ENCODE results near the gene NBL1.
"Not testable (repeated sequence)": the region's sequence is repeated elsewhere in the genome, so short reads cannot be mapped to it uniquely, and the experiment has no call there.

The NBL1 gene

DNA sequence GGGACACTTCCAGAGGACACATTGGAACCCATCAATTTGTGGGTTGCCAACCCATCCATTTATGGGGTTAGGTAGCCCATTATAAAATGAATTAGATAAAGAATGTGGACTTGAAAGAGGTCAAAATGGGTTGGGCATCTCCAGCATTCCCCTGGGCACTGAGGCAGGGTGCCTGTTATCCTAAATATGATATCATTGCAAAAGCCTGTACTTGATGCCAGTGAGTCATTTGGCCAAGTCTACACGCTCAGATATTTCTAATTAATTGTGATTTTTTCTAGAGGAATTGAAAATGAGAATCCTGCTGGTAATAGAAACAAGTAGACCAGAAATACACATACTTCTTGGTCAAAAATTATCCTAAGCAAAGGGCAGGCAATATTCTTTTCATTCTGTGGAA is 21.9 kb upstream of the NBL1 start:
- DNase-seq (ENCODE audit: low read depth): no peak

- no peak for DNase-seq (ENCODE audit: low read depth)
Measured at GRCh38 chr1:19623523-19623922, 20.6 kb upstream of the NBL1 start.

- DNase-seq (ENCODE audit: low read depth): no peak
Measured at GRCh38 chr1:19625291-19625937, 18.7 kb upstream of the NBL1 start.

DNA sequence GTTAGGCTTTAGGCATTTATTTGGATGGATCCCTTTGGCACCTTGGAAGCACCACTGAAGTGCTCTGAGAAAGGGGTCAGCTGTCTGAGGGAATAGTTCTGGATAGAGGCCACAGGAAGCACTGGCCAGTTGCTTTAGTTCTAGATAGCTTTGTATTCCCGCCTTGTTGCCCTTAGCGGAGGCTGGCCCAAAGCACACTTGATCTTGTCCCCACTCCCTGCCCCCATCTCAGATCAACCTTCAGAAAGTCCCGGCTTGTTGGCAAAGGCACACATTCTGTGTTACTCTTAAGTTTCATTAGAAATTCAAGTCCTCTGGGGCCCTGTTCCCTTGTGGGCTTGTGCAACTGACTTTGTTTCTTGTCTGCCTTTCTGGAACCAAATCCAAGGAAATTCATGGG is 15.2 kb upstream of the NBL1 start:
- no peak for DNase-seq (ENCODE audit: low read depth)

DNA sequence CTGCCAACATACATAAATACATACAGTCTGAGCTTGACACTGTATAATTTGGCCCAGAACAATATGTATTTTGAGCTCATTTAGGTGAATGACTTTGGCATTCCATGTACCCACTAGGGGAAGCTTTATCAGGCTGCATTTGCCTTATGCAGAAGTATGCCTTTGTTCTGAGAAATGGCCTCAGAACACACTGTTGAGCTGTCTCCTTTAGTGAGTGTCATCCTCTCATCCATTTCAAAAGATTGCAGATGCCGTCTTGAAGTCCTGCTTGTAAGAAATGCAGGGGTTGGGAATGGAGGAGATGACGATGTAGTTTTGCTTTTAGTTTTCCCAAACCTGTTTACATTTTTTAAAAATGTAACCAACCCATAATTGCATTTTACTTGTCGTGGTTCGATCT is 14.8 kb upstream of the NBL1 start:
- no peak for DNase-seq (ENCODE audit: low read depth)

DNA sequence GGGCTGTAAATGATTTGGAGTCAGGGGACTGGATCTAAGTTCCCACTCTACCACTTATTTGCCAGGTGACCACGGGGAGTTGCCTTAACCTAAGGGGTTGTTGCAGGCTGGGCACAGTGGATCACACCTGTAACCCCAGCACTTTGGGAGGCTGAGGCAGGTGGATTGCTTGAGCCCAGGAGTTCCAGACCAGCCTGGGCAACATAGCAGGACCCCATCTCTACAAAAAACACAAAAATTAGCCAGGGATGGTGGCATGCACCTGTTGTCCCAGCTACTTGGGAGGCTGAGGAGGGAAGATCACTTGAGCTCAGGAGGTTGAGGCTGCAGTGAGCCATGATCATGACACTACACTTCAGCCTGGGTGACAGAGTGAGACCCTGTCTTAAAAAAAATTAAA is 13.9 kb upstream of the NBL1 start:
- not testable (repeated sequence) for DNase-seq (ENCODE audit: low read depth)

- no peak for DNase-seq (ENCODE audit: low read depth)
Measured at GRCh38 chr1:19630720-19631395, 13.3 kb upstream of the NBL1 start.

- no peak for DNase-seq (ENCODE audit: low read depth)
Measured at GRCh38 chr1:19632211-19632610, 11.9 kb upstream of the NBL1 start.

DNA sequence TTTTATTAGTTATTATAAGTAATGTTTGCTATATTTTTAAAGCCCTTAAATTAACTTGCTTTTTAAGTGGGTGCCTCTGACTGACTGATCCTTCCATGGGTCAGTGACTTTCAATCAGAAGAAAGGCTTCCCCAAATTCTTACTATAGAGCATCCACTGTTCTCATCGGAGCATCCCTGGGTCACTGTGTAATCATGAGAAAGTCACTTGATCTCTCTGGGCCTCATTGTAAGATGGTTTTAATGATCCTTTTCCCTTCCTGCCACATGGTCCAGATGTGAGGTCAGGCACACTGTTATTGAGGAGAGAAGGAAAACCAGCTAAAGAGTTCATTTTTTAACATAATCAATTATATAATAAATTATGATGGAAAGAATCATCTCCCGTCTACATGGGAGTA is 11.0 kb upstream of the NBL1 start:
- no peak for DNase-seq (ENCODE audit: low read depth)

- not testable (repeated sequence) for DNase-seq (ENCODE audit: low read depth)
Measured at GRCh38 chr1:19635064-19635463, 9.0 kb upstream of the NBL1 start.

GRCh38 chr1:19635646-19636045 is 8.5 kb upstream of the NBL1 start:
- no peak for DNase-seq (ENCODE audit: low read depth)

- no peak for DNase-seq (ENCODE audit: low read depth)
Measured at GRCh38 chr1:19636065-19636464, 8.0 kb upstream of the NBL1 start.

DNA sequence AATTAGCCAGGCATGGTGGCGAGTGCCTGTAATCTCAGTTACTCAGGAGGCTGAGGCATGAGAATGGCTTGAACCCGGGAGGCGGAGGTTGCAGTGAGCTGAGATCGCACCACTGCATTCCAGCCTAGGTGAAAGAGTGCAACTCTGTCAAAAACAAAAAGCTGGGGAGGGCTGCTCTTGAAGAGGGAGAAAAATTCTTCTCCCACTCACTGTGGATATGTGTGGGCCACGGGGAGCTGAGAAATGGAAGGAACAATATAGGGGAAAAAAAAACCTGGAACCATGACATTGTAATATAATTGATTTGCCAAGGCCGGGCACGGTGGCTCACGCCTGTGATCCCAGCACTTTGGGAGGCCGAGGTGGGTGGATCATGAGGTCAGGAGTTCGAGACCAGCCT is 7.4 kb upstream of the NBL1 start:
- not testable (repeated sequence) for DNase-seq (ENCODE audit: low read depth)

DNA sequence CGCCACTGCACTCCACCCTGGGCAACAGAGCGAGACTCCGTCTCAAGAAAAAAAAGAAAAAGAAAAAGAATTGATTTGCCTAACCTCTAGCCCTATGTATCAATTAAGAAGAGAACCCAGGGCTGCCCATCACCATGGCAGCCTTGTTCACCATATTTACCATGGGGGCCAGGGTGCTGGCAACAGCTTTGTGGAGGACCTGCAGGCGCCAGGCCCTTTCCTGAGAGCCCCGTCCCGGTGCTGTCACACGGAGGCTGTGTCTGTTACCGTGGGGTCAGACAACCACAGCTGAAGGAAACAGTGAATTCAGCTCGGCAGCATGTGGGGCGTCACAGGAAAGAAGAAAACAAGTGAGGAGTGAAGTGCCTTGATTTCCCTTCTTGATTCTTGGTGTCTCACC is 6.5 kb upstream of the NBL1 start:
- DNase-seq (ENCODE audit: low read depth): no peak

- DNase-seq (ENCODE audit: low read depth): not testable (repeated sequence)
Measured at GRCh38 chr1:19639228-19639627, 4.9 kb upstream of the NBL1 start.

- no peak for DNase-seq (ENCODE audit: low read depth)
Measured at GRCh38 chr1:19639999-19640362, 4.1 kb upstream of the NBL1 start.

DNA sequence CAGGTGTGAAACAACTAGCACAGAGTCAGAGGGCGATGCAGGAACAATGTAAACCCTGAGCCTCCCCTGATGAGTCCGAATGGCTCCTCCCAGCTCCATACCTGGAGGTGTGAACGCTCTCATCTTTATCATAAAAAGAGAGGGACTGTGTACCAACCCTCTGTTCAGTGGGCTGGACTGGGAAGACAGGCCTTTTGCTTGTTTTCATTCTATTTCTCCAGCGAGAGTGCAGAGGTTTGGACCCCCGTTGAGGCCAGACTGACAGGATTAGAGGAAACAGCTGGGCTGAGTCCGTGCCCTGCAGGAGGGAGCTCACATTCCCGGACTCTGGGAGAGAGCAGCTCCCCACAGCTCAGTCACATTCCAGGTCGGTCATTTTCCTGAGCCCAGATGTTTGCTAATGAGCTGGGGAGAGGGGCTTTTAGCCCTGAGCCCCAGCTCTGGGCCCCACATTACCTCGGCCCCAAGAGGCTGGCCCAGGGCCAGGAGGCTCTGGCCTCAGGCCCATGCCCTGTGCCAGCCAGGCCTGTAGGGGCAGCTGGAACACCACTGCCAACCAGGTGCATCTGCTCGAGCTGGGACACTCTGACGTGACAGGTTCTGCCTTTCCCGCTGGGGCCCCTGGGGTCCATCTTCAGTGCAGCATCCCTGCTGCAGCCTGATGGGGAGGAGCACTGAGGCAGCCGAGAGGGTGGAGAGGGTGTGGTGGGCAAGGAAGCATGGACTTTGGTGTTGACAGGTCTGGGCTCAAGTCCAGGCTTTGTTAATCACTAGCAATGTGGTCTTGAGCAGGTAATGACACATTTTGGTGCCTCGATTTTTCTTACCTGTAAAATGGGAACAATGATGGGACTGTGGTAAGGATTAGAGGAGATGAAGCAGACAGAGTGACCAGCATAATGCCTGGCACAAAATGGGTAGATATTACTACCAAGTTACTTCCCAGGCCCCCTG is 3.5 kb upstream of the NBL1 start:
- DNase-seq (ENCODE audit: low read depth): no peak

DNA sequence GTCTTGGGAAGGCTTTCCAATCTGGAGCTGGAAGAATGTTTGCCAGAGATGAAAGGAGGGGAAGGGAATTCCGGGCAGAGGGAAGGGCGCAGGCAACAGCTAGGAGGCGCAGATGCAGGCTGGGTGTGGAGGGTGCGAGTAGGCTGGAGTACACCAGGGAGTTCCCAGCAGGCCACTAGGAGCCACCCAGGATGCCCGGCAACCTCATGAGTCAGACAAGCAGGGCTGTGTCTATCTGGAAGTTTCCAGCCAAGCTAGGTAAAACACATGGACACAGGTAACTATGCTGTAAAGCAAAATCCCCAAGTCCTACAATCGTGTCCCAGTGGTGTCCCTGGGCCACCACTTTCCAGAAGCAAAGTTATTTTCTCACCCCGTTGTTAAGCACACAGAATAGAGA is 990 bp upstream of the NBL1 start:
- DNase-seq (ENCODE audit: low read depth): no peak

- DNase-seq (ENCODE audit: low read depth): no peak
Measured at GRCh38 chr1:19644395-19644680, 227 bp downstream of the NBL1 start.

DNA sequence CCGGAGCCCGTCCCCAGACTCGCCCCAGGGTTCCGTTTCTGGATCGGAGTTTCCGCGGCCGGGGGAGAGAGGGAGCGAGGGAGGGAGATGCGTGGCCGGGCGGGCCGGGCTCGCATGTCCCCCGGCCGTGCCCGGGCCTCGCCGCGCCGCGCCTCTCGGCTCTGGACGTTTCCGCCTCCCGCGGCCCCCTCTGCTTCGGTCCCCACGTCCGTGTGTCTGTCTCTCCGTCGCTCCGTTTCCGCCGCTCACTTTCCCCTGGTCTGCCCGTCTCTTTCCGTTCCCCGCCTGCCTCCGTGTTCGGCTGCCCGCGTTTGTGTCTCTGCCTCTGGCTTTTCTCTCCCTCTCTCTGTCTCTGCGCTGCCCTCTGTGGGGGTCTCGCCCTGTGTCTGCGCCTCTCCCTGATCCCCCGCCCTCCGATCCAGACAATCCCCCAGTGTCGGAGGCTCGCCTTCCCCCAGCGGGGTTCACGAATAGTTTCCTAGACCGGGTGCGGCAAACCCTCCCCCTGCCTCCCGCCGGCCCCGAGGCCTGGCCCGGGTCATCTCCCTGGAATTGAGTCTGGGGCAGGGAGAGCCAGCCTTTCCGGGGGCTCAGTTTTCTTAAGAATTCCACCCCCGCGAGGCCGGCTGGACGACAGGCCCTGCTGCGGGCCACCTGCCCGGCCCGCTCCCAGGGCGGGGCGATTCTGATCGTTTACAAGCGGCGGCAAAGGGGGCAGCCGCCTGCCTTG is 735 bp downstream of the NBL1 start:
- no peak for DNase-seq (ENCODE audit: low read depth)

DNA sequence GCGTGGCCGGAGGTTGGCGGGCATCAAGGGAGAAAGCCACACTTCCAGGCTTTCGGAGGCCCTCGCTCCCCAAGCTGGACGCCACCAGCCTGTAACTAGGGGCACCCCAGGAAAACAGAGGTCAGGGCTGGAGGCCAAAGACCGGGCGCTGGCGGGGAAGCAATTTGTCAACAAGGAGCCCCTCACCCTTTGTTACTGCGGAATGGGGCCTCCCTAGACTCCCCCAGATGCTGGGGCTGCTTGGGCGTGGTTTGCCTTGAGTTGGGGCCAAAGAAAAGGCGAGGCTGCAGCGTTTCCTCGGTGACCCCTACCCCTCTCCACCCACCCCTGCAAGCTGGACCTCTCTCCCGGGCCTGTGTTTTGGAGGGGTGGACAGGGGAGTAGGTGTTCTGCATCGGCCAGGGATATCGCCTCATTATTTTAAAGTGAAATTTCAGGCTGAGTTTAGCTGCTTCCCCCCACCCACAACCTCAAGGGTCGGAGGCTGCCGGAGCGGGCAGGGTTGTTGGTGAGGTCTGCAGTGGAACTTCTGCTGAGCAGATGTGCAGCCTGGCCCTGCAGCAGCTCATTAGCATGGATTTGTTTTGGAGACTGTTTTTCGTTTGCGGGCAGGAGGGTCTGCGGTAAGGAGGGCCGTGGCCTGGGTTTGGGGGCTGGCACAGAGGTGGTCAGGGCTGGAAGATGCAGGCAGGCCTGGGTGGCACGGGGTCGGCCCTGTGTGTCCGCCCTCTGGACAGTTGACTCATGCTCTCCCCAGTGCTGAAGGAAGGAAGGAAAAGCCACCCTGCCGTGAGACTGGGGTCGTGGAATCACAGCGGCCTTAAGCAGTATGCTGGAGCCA is 1.5 kb downstream of the NBL1 start:
- no peak for DNase-seq (ENCODE audit: low read depth)

Measured in stimulated activated CD8-positive, alpha-beta memory T cell treated with anti-CD3 and anti-CD28 coated beads, Interleukin-15, amount 100 ng/mL, for 1 hour (primary cell).